ENCODE data around the gene MLPH. TPM values are rescaled to one million over a fixed set of nuclear protein-coding genes. Genes with fewer than 3 reads are reported as not detected.

Gene MLPH
- polyA plus RNA-seq, 3 donors = not detected

GRCh38 chr2:237603718-237604362 lies 116.8 kb downstream of the MLPH start:
- 15% methylated on average over 9 of the region's 15 CpGs for WGBS (ENCODE audit: insufficient coverage)
- H3K9me3 ChIP-seq (replicated peaks in 1 of 2; ENCODE audit: control insufficient read depth in 1 of 2, insufficient read depth in 1 of 2, low read length in 2 of 2) = no peaks in the 10 kb centered on the region
- intact Hi-C loops (cut with micrococcal nuclease) = loop anchor here in 1 of 2 donors (10.0 kb wide), 1 partner anchor 61 kb away; no protein-coding TSS in a partner anchor
- H3K4me3 ChIP-seq (replicated peaks in 1 of 3; ENCODE audit: low read depth in 2 of 3, low read length in 3 of 3) = peak overlapping the region; percentile 2 to 70 (median 7)
- peak overlapping the region; percentile 54 for H3K9ac ChIP-seq (ENCODE audit: insufficient read depth, low read length, poor library complexity, severe bottlenecking)
- H3K4me3 Mint-ChIP-seq = peak overlapping the region; percentile 74 to 91
- peaks cover 29% of the 10 kb centered on the region for H3K4me1 Mint-ChIP-seq
- H3K4me1 ChIP-seq (ENCODE audit: control insufficient read depth in 1 of 2, insufficient read depth in 2 of 2, low read length in 2 of 2) = peaks cover 18% of the 10 kb centered on the region in 2 donors
- no peaks in the 10 kb centered on the region for H3K36me3 ChIP-seq (replicated peaks in 1 of 2; ENCODE audit: control insufficient read depth in 1 of 2, insufficient read depth in 2 of 2, low read length in 2 of 2)
- peak overlapping the region; percentile 41 to 81 for H3K27ac ChIP-seq (ENCODE audit: low read depth in 1 of 2, low read length in 2 of 2)
- DNase-seq = peak; percentile 72 to 82 (median 73)
- no peaks in the 10 kb centered on the region for H3K27me3 ChIP-seq (ENCODE audit: control insufficient read depth in 2 of 2, insufficient read depth in 2 of 2, low read length in 2 of 2)
- peak overlapping the region; percentile 78 to 94 (median 93) for H3K27ac Mint-ChIP-seq
- peaks cover 2 to 6% of the 10 kb centered on the region in 2 donors for H3K36me3 Mint-ChIP-seq
- no peaks in the 10 kb centered on the region for H3K79me2 ChIP-seq (ENCODE audit: insufficient read depth, low read length)
- TF ChIP-seq CTCF (IDR thresholded peaks at IDR 0.05) = no peak
- H3K9me3 Mint-ChIP-seq = peaks cover 0 to 4% (median 0%) of the 10 kb centered on the region in 7 donors
- peak overlapping the region; percentile 86 for H3K4me2 ChIP-seq (replicated peaks; ENCODE audit: extremely low read depth, low read length, poor library complexity, severe bottlenecking)
- peak overlapping the region; percentile 86 for H2AFZ ChIP-seq (ENCODE audit: insufficient read depth, low read depth, low read length, poor library complexity, severe bottlenecking)
- H3K27me3 Mint-ChIP-seq (ENCODE audit: low read depth in 3 of 3) = peaks cover 8 to 17% (median 12%) of the 10 kb centered on the region in 3 donors
- no peaks in the 10 kb centered on the region for H4K20me1 ChIP-seq (ENCODE audit: insufficient read depth, low read length)

- Histone ChIP-seq H3K9ac (ENCODE audit: insufficient read depth, low read length, poor library complexity, severe bottlenecking) (no peak overlapping the region), H3K4me1 (ENCODE audit: control insufficient read depth in 1 of 2, insufficient read depth in 2 of 2, low read length in 2 of 2) (peaks cover 18% of the 10 kb centered on the region in 2 donors), H3K36me3 (replicated peaks in 1 of 2; ENCODE audit: control insufficient read depth in 1 of 2, insufficient read depth in 2 of 2, low read length in 2 of 2) (no peaks in the 10 kb centered on the region), H3K9me3 (replicated peaks in 1 of 2; ENCODE audit: control insufficient read depth in 1 of 2, insufficient read depth in 1 of 2, low read length in 2 of 2) (no peaks in the 10 kb centered on the region), H3K79me2 (ENCODE audit: insufficient read depth, low read length) (no peaks in the 10 kb centered on the region), H3K27me3 (ENCODE audit: control insufficient read depth in 2 of 2, insufficient read depth in 2 of 2, low read length in 2 of 2) (no peaks in the 10 kb centered on the region), H3K4me2 (replicated peaks; ENCODE audit: extremely low read depth, low read length, poor library complexity, severe bottlenecking) (no peak overlapping the region), H3K27ac (ENCODE audit: low read depth in 1 of 2, low read length in 2 of 2) (peak overlapping the region in 1 of 2 donors; percentile 5), H3K4me3 (replicated peaks in 1 of 3; ENCODE audit: low read depth in 2 of 3, low read length in 3 of 3) (no peak overlapping the region), H2AFZ (ENCODE audit: insufficient read depth, low read depth, low read length, poor library complexity, severe bottlenecking) (no peak overlapping the region), H4K20me1 (ENCODE audit: insufficient read depth, low read length) (no peaks in the 10 kb centered on the region)
- DNase-seq = no peak
- Mint-ChIP-seq H3K4me1 (peaks cover 29% of the 10 kb centered on the region), H3K9me3 (peaks cover 0 to 4% (median 0%) of the 10 kb centered on the region in 7 donors), H3K36me3 (peaks cover 2 to 6% of the 10 kb centered on the region in 2 donors), H3K27ac (peak overlapping the region in 5 of 7 donors; percentile 30 to 94 (median 93)), H3K27me3 (ENCODE audit: low read depth in 3 of 3) (peaks cover 5 to 17% (median 12%) of the 10 kb centered on the region in 3 donors), H3K4me3 (no peak overlapping the region)
- intact Hi-C loops (cut with micrococcal nuclease) = loop anchor here in 1 of 2 donors (10.0 kb wide), 1 partner anchor 60 kb away; no protein-coding TSS in a partner anchor
- no peak for TF ChIP-seq CTCF (IDR thresholded peaks at IDR 0.05)
- WGBS (ENCODE audit: insufficient coverage) = 100% methylated on average over 5 of the region's 11 CpGs
Observed at GRCh38 chr2:237604391-237604790, 117.3 kb downstream of the MLPH start.

Small RNAs within 50 kb of the gene (small RNA-seq; reads per million reads assigned to genes)
- gene MIR6811 (ENCODE audit: insufficient read length, low read depth) (not detected), gene RNU6-1140P (ENCODE audit: insufficient read length, low read depth) (1.2 reads per million)

Other genes with a start within 250 kb of the MLPH start
- not detected for gene COL6A3, start 73.1 kb upstream of the MLPH start, polyA plus RNA-seq
- not detected for gene PRLH, start 79.3 kb downstream of the MLPH start, polyA plus RNA-seq
- under 1 TPM in 2 of 3 donors, not detected in 1; 0.13 to 0.35 TPM for gene RAB17, start 103.5 kb downstream of the MLPH start, polyA plus RNA-seq
- 100 to 1,000 TPM in 1 of 3 donors, 10 to 100 TPM in 2; 67.3 to 148 (median 98.3) TPM for gene LRRFIP1, start 140.3 kb downstream of the MLPH start, polyA plus RNA-seq

All from CD14-positive monocyte (primary cell).